Fibroblast of pulmonary artery (primary cell): ENCODE results near the gene MED23.

Experiments used
- DNase-seq: peaks from one replicate; pipeline ENCODE4 v3.0.0-alpha.2; 2010; ENCODE audit warnings: low read depth
- H3K4me3 ChIP-seq: replicated peaks from 2 replicates; pipeline ENCODE4 v1.5.1; 2011; ENCODE audit warnings: low read depth, mild to moderate bottlenecking, control low read depth, low read length, moderate library complexity
- TF ChIP-seq, protein P1 (sequence below): IDR thresholded peaks from 2 replicates; pipeline ENCODE4 v1.5.1; 2011; ENCODE audit warnings: mild to moderate bottlenecking, control low read depth, low read length, inconsistent platforms; ENCODE audit errors: missing control alignments

Gene MED23

DNA sequence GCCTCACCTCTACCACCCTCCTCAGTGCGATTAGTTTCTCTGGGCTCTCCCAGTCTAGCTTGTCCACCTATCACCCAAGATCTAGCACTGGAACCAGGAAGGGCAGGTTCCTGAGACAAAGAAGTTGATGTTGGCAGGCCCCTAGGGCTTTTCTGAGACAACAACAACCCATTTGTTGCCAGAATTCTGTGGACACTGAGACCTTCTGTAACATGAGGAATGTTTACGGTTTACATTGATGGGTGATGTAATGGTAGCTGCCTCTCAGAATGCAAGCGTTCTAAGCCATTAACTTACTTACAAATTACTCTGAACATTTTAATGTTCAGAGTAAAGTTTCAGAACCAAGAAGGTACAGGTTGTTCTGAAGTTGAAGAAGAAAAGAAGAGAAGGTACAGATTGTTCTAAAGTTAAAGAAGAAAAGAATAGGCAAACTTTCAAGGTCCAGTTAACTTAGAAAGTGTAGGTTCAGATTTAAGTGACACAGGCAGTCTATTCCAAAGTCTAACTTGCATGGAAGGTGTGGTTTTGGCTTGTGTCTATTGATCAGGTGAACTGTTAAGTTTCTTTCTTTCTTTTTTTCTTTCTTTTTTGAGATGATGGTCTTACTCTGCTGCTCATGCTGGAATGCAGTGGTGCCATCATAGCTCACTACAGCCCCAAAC, 3.7 kb upstream of the MED23 start:
- no peak for DNase-seq
- TF ChIP-seq, protein P1, sequence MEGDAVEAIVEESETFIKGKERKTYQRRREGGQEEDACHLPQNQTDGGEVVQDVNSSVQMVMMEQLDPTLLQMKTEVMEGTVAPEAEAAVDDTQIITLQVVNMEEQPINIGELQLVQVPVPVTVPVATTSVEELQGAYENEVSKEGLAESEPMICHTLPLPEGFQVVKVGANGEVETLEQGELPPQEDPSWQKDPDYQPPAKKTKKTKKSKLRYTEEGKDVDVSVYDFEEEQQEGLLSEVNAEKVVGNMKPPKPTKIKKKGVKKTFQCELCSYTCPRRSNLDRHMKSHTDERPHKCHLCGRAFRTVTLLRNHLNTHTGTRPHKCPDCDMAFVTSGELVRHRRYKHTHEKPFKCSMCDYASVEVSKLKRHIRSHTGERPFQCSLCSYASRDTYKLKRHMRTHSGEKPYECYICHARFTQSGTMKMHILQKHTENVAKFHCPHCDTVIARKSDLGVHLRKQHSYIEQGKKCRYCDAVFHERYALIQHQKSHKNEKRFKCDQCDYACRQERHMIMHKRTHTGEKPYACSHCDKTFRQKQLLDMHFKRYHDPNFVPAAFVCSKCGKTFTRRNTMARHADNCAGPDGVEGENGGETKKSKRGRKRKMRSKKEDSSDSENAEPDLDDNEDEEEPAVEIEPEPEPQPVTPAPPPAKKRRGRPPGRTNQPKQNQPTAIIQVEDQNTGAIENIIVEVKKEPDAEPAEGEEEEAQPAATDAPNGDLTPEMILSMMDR: no peak
- no peak overlapping the region for H3K4me3 ChIP-seq

DNA sequence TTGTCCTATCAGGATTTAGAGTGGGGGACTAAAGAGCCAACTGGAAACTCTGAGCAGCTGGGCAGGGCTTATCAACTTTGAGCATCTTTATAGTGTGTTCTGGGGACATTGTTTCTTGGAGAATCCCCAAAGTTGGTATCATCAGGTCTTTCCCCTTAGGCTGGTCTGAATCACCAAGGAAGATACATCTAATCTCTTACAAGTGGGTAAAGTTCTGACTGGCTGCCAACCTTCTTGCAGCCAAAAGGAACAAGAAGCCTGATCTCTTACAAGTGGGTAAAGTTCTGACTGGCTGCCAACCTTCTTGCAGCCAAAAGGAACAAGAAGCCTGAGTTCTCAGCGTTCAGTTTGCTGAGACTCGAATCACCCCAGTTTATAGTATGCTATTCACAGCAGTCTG, 1.6 kb upstream of the MED23 start:
- TF ChIP-seq, protein P1: no peak
- no peak for DNase-seq
- H3K4me3 ChIP-seq: no peak overlapping the region

DNA sequence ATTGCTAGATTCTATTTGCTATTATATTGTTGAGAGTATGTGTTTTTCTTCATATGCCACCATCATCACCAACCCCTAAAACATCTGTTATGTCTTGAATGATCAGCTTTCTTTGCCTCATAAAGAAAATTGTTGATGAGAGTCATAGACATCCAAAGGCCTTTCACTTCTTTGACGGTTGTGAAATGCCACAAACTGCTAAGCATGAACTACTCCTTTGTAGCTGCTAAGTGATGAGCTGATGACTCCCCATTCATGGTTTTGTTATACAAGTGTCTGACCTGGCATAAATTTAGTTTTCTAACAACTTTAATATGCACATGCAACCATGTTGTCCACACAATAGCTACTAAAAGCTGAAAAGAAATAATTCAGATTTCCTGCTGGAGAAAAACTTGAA, 684 bp upstream of the MED23 start:
- TF ChIP-seq, protein P1: no peak
- H3K4me3 ChIP-seq: peak overlapping the region; percentile 97
- DNase-seq: no peak

DNA sequence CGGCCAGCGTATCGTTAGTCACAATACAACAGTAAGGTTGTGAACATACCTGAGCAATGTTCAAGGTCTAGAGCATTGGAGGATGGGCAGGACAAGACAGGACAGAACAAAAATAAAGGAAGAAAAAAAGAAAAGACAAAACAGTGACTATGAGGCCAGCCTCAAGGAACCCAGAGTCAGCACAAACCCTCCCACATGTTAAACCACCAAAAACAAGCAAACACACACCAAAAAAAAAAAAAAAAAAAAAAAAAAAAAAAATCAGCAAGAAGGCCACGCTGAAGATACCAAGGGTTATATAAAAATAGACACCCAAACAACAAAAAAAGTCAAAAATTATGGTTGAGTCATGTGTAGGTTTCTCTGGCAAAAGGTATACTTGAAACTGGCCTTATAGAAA, 12.8 kb downstream of the MED23 start:
- no peak for DNase-seq
- TF ChIP-seq, protein P1: no peak
- H3K4me3 ChIP-seq: no peak overlapping the region

DNA sequence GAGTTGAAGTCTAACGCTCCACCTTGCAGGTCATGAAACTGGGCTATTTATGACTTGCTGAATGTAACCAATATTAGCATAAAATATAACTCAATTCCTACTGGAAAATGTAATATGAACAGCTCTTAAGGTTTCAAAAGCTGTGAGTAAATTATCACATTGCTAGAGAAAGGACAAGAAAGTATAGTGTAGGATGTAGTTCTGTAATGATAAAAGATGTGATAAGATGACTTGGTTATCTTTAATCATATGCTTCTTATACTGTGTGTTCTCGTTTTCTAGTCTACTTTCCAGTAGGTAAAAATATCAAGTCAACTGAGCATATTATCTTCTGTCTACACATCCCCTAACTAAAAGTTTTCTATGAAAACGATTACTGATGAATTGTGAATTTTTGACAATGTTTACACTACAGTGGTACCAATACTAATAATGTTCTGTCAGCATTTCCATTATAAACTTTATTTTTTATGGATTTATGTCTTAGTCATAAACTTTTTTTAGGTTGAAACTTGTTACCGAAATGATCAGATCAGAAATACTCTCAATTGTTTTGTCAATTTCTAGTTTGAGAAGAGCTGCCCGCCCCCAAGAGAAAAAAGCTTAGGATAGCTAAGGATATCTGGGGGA, 14.6 kb downstream of the MED23 start:
- DNase-seq: no peak
- no peak overlapping the region for H3K4me3 ChIP-seq
- TF ChIP-seq, protein P1: no peak

DNA sequence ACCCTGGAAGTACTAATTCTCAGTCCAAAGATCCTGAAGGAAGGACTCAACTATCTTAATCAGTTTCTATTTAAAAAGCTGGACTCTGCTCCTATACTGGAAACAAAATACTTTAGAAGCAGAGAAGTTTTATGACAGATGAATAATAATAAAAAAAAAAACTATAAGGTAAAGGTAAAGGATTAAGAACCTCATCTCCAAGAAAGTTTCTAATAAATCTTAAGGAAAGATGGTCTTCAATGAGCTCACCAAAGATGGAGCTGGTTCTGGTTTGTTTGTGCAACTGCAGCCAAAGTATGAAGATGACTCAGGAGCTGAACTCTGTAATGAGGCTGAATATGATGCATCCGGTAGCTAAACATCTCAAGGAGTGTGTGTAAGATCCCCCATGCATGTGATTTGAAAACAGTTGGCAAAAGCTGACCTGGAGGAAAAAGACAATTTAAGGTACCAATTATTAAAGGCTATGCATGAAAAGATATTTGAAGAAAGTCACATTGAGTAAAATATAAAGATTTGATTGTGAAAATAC, 25.2 kb downstream of the MED23 start:
- DNase-seq: peak; percentile 78
- H3K4me3 ChIP-seq: no peak overlapping the region
- TF ChIP-seq, protein P1: no peak
